ENCODE results near the gene IFNE. TPM values are rescaled to one million over a fixed set of nuclear protein-coding genes. Genes with fewer than 3 reads are reported as not detected.

Gene IFNE
- polyA plus RNA-seq, result not detected

GRCh38 chr9:21482213-21482612 is at the start of gene IFNE:
TSS of gene IFNE (minus strand) at chr9:21482313. CDS start at chr9:21481694, 619 bp downstream.
- 78 to 93% (median 91%) methylated on average over 2 of the region's 2 CpGs for WGBS, 3 donors
- no peak within 1 kb of the TSS for H3K27ac ChIP-seq (ENCODE audit: low read depth, low read length)

- WGBS, 3 donors, result 85 to 90% (median 89%) methylated on average over 9 of the region's 9 CpGs
Measured at GRCh38 chr9:21528123-21528808, 46.2 kb upstream of the IFNE start.

GRCh38 chr9:21527579-21527978 is 45.5 kb upstream of the IFNE start:
- no peak overlapping the region for H3K27ac ChIP-seq (ENCODE audit: low read depth, low read length)
- WGBS, 3 donors, result 67 to 86% (median 74%) methylated on average over 2 of the region's 2 CpGs

More at GRCh38 chr9:21528123-21528808, 46.2 kb upstream of the IFNE start:
- H3K27ac ChIP-seq (ENCODE audit: low read depth, low read length), result no peak overlapping the region

- no peak overlapping the region for H3K27ac ChIP-seq (ENCODE audit: low read depth, low read length)
- 88 to 96% (median 91%) methylated on average over 5 of the region's 5 CpGs for WGBS, 3 donors
Measured at GRCh38 chr9:21525174-21525573, 43.1 kb upstream of the IFNE start.

GRCh38 chr9:21524099-21524830 is 42.2 kb upstream of the IFNE start:
- H3K27ac ChIP-seq (ENCODE audit: low read depth, low read length), result no peak overlapping the region
- whole genome bisulfite sequencing, 3 donors, result 60 to 81% (median 74%) methylated on average over 2 of the region's 2 CpGs

GRCh38 chr9:21523021-21524014 is 41.2 kb upstream of the IFNE start:
- WGBS, 3 donors, result 77 to 81% (median 80%) methylated on average over 2 of the region's 2 CpGs
- no peak overlapping the region for H3K27ac ChIP-seq (ENCODE audit: low read depth, low read length)

GRCh38 chr9:21522348-21522747 is 40.2 kb upstream of the IFNE start:
- 89 to 92% (median 91%) methylated on average over 4 of the region's 4 CpGs for WGBS, 3 donors
- H3K27ac ChIP-seq (ENCODE audit: low read depth, low read length), result no peak overlapping the region

- no peak overlapping the region for H3K27ac ChIP-seq (ENCODE audit: low read depth, low read length)
- 74 to 92% (median 80%) methylated on average over 1 of the region's 1 CpG for WGBS, 3 donors
Measured at GRCh38 chr9:21521448-21521847, 39.3 kb upstream of the IFNE start.

GRCh38 chr9:21520501-21521228 is 38.6 kb upstream of the IFNE start:
- H3K27ac ChIP-seq (ENCODE audit: low read depth, low read length), result no peak overlapping the region
- WGBS, 3 donors, result 75 to 82% (median 75%) methylated on average over 5 of the region's 5 CpGs

GRCh38 chr9:21519855-21520434 is 37.8 kb upstream of the IFNE start:
- WGBS, 3 donors, result 90 to 97% (median 91%) methylated on average over 2 of the region's 2 CpGs
- H3K27ac ChIP-seq (ENCODE audit: low read depth, low read length), result no peak overlapping the region

GRCh38 chr9:21516796-21517195 is 34.7 kb upstream of the IFNE start:
- no peak overlapping the region for H3K27ac ChIP-seq (ENCODE audit: low read depth, low read length)
- 83 to 87% (median 86%) methylated on average over 3 of the region's 3 CpGs for WGBS, 3 donors

GRCh38 chr9:21513431-21513830 is 31.3 kb upstream of the IFNE start:
- 92 to 98% (median 96%) methylated on average over 1 of the region's 1 CpG for WGBS, 3 donors

GRCh38 chr9:21510806-21511205 is 28.7 kb upstream of the IFNE start:
- no peak overlapping the region for H3K27ac ChIP-seq (ENCODE audit: low read depth, low read length)
- WGBS, 3 donors, result 56 to 71% (median 59%) methylated on average over 1 of the region's 1 CpG

More at GRCh38 chr9:21513431-21513830, 31.3 kb upstream of the IFNE start:
- no peak overlapping the region for H3K27ac ChIP-seq (ENCODE audit: low read depth, low read length)

- WGBS, 3 donors, result 65 to 82% (median 75%) methylated on average over 3 of the region's 3 CpGs
Measured at GRCh38 chr9:21507483-21507790, 25.3 kb upstream of the IFNE start.

GRCh38 chr9:21506626-21507482 is 24.7 kb upstream of the IFNE start:
- H3K27ac ChIP-seq (ENCODE audit: low read depth, low read length), result no peak overlapping the region
- WGBS, 3 donors, result 26 to 46% (median 39%) methylated on average over 4 of the region's 4 CpGs

More at GRCh38 chr9:21507483-21507790, 25.3 kb upstream of the IFNE start:
- no peak overlapping the region for H3K27ac ChIP-seq (ENCODE audit: low read depth, low read length)

GRCh38 chr9:21505425-21506179 is 23.5 kb upstream of the IFNE start:
- WGBS, 3 donors, result 57 to 78% (median 70%) methylated on average over 10 of the region's 10 CpGs
- no peak overlapping the region for H3K27ac ChIP-seq (ENCODE audit: low read depth, low read length)

Data from adipose tissue (tissue), 3 donors.